GM23338 (cell line): ENCODE results near the gene CACNA2D1. TPM values are rescaled to one million over a fixed set of nuclear protein-coding genes. Genes with fewer than 3 reads are reported as not detected.
A peak's percentile ranks its signal among the peaks of the same experiment; 100 is the strongest.

Experiments used
- ATAC-seq: fragments of 200-7000 bp; cut with Tn5 transposase; 3 replicates; pipeline ENCODE4 v1.9.1; 2020
- DNase-seq: peaks from one replicate; pipeline ENCODE4 v3.0.0-alpha.2; 2015; ENCODE audit warnings: low spot score
- H2AFZ ChIP-seq: fragments of 200-600 bp; sonication (generic); 2 replicates; pipeline ENCODE4 v1.8.0; 2016; ENCODE audit warnings: antibody characterized with exemption, mild to moderate bottlenecking, moderate library complexity
- H3F3A ChIP-seq: fragments of 200-600 bp; sonication (generic); replicated peaks from 2 replicates; pipeline ENCODE4 v1.8.0; 2017; ENCODE audit warnings: antibody characterized with exemption, mixed run types, low read depth
- H3K27ac ChIP-seq: fragments of 200-600 bp; sonication (generic); 2 replicates; pipeline ENCODE4 v1.6.1; 2016; ENCODE audit warnings: low read depth
- H3K27me3 ChIP-seq: fragments of 200-600 bp; sonication (generic); 2 replicates; pipeline ENCODE4 v1.8.0; 2016; ENCODE audit warnings: mild to moderate bottlenecking, mixed run types, moderate library complexity; ENCODE audit not compliant: insufficient read depth
- H3K36me3 ChIP-seq: fragments of 200-600 bp; sonication (generic); 2 replicates; pipeline ENCODE4 v1.8.0; 2016; ENCODE audit warnings: mild to moderate bottlenecking; ENCODE audit not compliant: insufficient read depth
- H3K4me1 ChIP-seq: fragments of 200-600 bp; sonication (generic); 2 replicates; pipeline ENCODE4 v1.8.0; 2016; ENCODE audit warnings: mild to moderate bottlenecking, moderate library complexity; ENCODE audit not compliant: insufficient read depth
- H3K4me2 ChIP-seq: fragments of 200-600 bp; sonication (generic); 2 replicates; pipeline ENCODE4 v1.7.1; 2017; ENCODE audit warnings: mixed run types
- H3K4me3 ChIP-seq: fragments of 200-600 bp; sonication (generic); 2 replicates; pipeline ENCODE4 v1.6.1; 2016; ENCODE audit warnings: mixed run types
- H3K79me2 ChIP-seq: fragments of 200-600 bp; sonication (generic); replicated peaks from 2 replicates; pipeline ENCODE4 v1.8.0; 2017; ENCODE audit warnings: mild to moderate bottlenecking; ENCODE audit not compliant: insufficient read depth
- H3K9me2 ChIP-seq: fragments of 200-600 bp; sonication (generic); 2 replicates; pipeline ENCODE4 v1.8.0; 2017; ENCODE audit not compliant: insufficient read depth
- H4K20me1 ChIP-seq: fragments of 200-600 bp; sonication (generic); replicated peaks from 2 replicates; pipeline ENCODE4 v1.8.0; 2017; ENCODE audit warnings: mild to moderate bottlenecking; ENCODE audit not compliant: insufficient read depth
- H3K27ac Mint-ChIP-seq: 2 replicates; pipeline ENCODE4 v1.8.0; 2020; ENCODE audit warnings: inconsistent platforms, mild to moderate bottlenecking, moderate library complexity, mixed read lengths
- H3K27me3 Mint-ChIP-seq: 3 replicates; pipeline ENCODE4 v1.8.0; 2022; ENCODE audit warnings: low read depth, mild to moderate bottlenecking, moderate library complexity, mixed read lengths, inconsistent platforms; ENCODE audit not compliant: insufficient read depth, poor library complexity
- H3K36me3 Mint-ChIP-seq: 3 replicates; pipeline ENCODE4 v1.8.0; 2021; ENCODE audit warnings: low read depth, mild to moderate bottlenecking, inconsistent platforms, moderate library complexity, mixed read lengths
- H3K4me1 Mint-ChIP-seq: 3 replicates; pipeline ENCODE4 v1.8.0; 2020; ENCODE audit warnings: mild to moderate bottlenecking, inconsistent platforms, mixed read lengths
- H3K4me3 Mint-ChIP-seq: 3 replicates; pipeline ENCODE4 v1.8.0; 2021; ENCODE audit warnings: moderate library complexity, mild to moderate bottlenecking, inconsistent platforms, mixed read lengths
- H3K9me3 Mint-ChIP-seq: 3 replicates; pipeline ENCODE4 v1.8.0; 2020; ENCODE audit warnings: moderate library complexity, mild to moderate bottlenecking, inconsistent platforms, mixed read lengths
- CREB1 ChIP-seq: fragments of 250-450 bp; sonication (Bioruptor Pico); IDR thresholded peaks from 2 replicates; pipeline ENCODE4 v1.5.0; 2020; ENCODE audit warnings: low read depth, mild to moderate bottlenecking, moderate library complexity
- EZH2 ChIP-seq: fragments of 200-600 bp; sonication (generic); IDR thresholded peaks from one replicate; pipeline ENCODE4 v1.8.0; 2017; ENCODE audit warnings: antibody characterized with exemption, mild to moderate bottlenecking, low read depth; ENCODE audit not compliant: unreplicated experiment
- EZH2phosphoT487 ChIP-seq: fragments of 200-600 bp; sonication (generic); IDR thresholded peaks from one replicate; pipeline ENCODE4 v1.8.1; 2018; ENCODE audit warnings: antibody characterized with exemption; ENCODE audit not compliant: unreplicated experiment
- POLR2AphosphoS5 ChIP-seq: IDR thresholded peaks from 2 replicates; pipeline ENCODE4 v1.6.1; 2016; ENCODE audit warnings: antibody characterized with exemption, low read depth
- STAT1 ChIP-seq: IDR thresholded peaks from one replicate; pipeline ENCODE4 v1.6.1; 2016; ENCODE audit warnings: antibody characterized with exemption; ENCODE audit not compliant: unreplicated experiment
- ZNF114 ChIP-seq: fragments of 250-450 bp; sonication (Bioruptor Pico); IDR thresholded peaks from 2 replicates; pipeline ENCODE4 v1.5.0; 2020; ENCODE audit warnings: mild to moderate bottlenecking, moderate library complexity
- polyA plus RNA-seq: library from polyadenylated mRNA; unstranded; fragments of >200 nt; fragmentation: Nextera tagmentation; extraction: Ambion mirVana; gene quantifications from 2 replicates; pipeline ENCODE4 v1.2.1, GENCODE V29; 2016
- total RNA-seq: library from RNA; depleted of rRNA; stranded (reverse); fragments of >200 nt; shearing (Covaris generic); gene quantifications from 2 replicates; pipeline ENCODE4 v1.2.3, GENCODE V29; 2014
- TF ChIP-seq, protein P1 (sequence below): IDR thresholded peaks from 2 replicates; pipeline ENCODE4 v1.6.1; 2016; ENCODE audit warnings: antibody characterized with exemption
- TF ChIP-seq, protein P2 (sequence below): IDR thresholded peaks from one replicate; pipeline ENCODE4 v1.6.1; 2018; ENCODE audit warnings: antibody characterized with exemption; ENCODE audit not compliant: unreplicated experiment
- TF ChIP-seq, protein P3 (sequence below), 2 experiments: fragments of 200-600 bp in 1 of 2; sonication (generic) in 1 of 2; conservative IDR thresholded peaks; 2 replicates each; pipeline versions ENCODE4 v1.5.1 to v1.6.1; 2016 to 2017; ENCODE audit warnings: antibody characterized with exemption in 2 of 2, low read depth in 2 of 2, mild to moderate bottlenecking in 2 of 2, moderate library complexity in 1 of 2

Gene CACNA2D1
- total and polyA plus RNA-seq, 2 experiments from 2014 or later = 7.0 to 20.4 TPM

DNA sequence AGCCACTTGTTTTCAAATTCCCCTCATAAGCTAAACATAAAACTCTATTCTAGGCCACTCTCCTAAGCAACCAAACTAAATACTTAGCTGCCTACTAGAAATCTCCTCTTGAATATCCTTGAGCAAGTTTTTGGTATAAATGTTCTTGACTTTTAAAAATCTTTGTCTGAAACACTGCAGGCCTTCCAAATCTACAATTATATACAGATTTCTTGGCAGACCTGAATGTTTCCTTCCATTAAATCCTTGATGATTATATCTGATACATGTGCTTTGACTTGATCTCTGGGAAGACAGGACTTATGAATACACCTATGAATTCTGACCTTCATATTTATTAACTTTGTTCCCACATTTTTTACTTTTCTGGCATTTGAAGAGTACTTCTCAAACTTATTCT lies 314.5 kb downstream of the CACNA2D1 start (continued):
- TF ChIP-seq STAT1 (no peak), POLR2AphosphoS5 (no peak), ZNF114 (CRISPR knock-in tag) (no peak)

DNA sequence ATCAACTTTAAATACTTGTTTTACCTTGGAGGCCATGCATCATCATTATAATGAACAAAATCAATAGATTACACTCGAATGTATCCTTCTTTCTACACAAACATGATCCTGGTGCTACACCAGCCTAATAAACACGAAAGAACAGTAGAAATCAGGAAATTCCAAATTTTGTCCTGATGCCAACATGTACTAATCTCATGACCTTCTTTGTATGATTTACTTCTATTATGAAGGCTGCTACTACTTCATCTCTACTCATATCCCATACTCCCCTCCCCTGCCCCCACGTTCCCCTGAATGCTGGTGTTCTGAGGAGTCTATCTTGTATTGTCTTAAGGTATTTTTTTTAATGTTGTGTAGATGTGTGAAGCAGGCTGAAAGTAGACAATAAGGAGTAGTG lies 315.0 kb downstream of the CACNA2D1 start:
- H3K36me3 Mint-ChIP-seq = peaks cover 26% of the 10 kb centered on the region
- H2AFZ ChIP-seq = no peak overlapping the region
- H3K4me3 Mint-ChIP-seq = no peak overlapping the region
- H3F3A ChIP-seq = no peaks in the 10 kb centered on the region
- peaks cover under 1% of the 10 kb centered on the region; the same call in 1 of the 3 replicates for H3K4me1 Mint-ChIP-seq
- H3K4me3 ChIP-seq = no peak overlapping the region
- no peak overlapping the region for H3K4me2 ChIP-seq
- ATAC-seq (no peak), DNase-seq (no peak)
- no peaks in the 10 kb centered on the region for H3K27me3 Mint-ChIP-seq
- H4K20me1 ChIP-seq = no peaks in the 10 kb centered on the region
- H3K9me3 Mint-ChIP-seq = peaks cover 19% of the 10 kb centered on the region
- no peak overlapping the region for H3K27ac ChIP-seq
- no peaks in the 10 kb centered on the region for H3K9me2 ChIP-seq
- H3K4me1 ChIP-seq = no peaks in the 10 kb centered on the region
- H3K27ac Mint-ChIP-seq = 0 out of 2 replicates have a peak overlapping the region, but pooled peaks have one; percentile 43
- H3K27me3 ChIP-seq = no peaks in the 10 kb centered on the region
- H3K36me3 ChIP-seq = no peaks in the 10 kb centered on the region
- TF ChIP-seq, protein P1, sequence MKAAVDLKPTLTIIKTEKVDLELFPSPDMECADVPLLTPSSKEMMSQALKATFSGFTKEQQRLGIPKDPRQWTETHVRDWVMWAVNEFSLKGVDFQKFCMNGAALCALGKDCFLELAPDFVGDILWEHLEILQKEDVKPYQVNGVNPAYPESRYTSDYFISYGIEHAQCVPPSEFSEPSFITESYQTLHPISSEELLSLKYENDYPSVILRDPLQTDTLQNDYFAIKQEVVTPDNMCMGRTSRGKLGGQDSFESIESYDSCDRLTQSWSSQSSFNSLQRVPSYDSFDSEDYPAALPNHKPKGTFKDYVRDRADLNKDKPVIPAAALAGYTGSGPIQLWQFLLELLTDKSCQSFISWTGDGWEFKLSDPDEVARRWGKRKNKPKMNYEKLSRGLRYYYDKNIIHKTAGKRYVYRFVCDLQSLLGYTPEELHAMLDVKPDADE = no peak
- no peak for TF ChIP-seq EZH2
- no peak for TF ChIP-seq STAT1
- TF ChIP-seq, protein P2, sequence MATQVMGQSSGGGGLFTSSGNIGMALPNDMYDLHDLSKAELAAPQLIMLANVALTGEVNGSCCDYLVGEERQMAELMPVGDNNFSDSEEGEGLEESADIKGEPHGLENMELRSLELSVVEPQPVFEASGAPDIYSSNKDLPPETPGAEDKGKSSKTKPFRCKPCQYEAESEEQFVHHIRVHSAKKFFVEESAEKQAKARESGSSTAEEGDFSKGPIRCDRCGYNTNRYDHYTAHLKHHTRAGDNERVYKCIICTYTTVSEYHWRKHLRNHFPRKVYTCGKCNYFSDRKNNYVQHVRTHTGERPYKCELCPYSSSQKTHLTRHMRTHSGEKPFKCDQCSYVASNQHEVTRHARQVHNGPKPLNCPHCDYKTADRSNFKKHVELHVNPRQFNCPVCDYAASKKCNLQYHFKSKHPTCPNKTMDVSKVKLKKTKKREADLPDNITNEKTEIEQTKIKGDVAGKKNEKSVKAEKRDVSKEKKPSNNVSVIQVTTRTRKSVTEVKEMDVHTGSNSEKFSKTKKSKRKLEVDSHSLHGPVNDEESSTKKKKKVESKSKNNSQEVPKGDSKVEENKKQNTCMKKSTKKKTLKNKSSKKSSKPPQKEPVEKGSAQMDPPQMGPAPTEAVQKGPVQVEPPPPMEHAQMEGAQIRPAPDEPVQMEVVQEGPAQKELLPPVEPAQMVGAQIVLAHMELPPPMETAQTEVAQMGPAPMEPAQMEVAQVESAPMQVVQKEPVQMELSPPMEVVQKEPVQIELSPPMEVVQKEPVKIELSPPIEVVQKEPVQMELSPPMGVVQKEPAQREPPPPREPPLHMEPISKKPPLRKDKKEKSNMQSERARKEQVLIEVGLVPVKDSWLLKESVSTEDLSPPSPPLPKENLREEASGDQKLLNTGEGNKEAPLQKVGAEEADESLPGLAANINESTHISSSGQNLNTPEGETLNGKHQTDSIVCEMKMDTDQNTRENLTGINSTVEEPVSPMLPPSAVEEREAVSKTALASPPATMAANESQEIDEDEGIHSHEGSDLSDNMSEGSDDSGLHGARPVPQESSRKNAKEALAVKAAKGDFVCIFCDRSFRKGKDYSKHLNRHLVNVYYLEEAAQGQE = no peak
- TF ChIP-seq CREB1 = no peak
- TF ChIP-seq ZNF114 (CRISPR knock-in tag) = no peak
- TF ChIP-seq, protein P3, sequence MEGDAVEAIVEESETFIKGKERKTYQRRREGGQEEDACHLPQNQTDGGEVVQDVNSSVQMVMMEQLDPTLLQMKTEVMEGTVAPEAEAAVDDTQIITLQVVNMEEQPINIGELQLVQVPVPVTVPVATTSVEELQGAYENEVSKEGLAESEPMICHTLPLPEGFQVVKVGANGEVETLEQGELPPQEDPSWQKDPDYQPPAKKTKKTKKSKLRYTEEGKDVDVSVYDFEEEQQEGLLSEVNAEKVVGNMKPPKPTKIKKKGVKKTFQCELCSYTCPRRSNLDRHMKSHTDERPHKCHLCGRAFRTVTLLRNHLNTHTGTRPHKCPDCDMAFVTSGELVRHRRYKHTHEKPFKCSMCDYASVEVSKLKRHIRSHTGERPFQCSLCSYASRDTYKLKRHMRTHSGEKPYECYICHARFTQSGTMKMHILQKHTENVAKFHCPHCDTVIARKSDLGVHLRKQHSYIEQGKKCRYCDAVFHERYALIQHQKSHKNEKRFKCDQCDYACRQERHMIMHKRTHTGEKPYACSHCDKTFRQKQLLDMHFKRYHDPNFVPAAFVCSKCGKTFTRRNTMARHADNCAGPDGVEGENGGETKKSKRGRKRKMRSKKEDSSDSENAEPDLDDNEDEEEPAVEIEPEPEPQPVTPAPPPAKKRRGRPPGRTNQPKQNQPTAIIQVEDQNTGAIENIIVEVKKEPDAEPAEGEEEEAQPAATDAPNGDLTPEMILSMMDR (conservative IDR thresholded peaks at IDR 0.05; ENCODE audit: low read depth in 2 of 2) = no peak
- TF ChIP-seq EZH2phosphoT487 = no peak
- H3K79me2 ChIP-seq = no peaks in the 10 kb centered on the region
